ENCODE data around the gene MID1. TPM values are rescaled to one million over a fixed set of nuclear protein-coding genes. Genes with fewer than 3 reads are reported as not detected.

MID1 gene
- total RNA-seq, 4 donors from 2014 or later, result 0.91 to 1.9 (median 1.8) TPM

DNA sequence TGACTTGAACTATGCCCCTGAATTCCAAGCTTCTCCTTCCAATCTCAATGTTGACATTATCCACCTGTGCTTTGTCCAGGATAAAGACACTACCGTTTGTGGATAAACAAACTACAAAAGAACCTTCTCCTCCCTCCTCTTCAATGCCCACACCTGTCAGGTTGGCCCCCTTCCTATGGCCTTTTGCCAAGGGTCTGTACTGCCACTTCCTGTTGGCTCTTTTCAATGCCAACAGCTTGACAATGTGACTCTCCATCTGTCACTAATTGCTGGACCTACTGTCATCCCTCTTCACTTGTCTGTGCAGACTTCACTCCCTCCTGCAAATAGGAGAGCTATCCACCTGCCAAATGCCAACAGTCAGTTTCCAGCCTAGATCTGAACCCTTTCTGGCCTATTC is 35.8 kb upstream of the MID1 start:
- Histone ChIP-seq H3K27ac (no peak overlapping the region), H3K36me3 (no peaks in the 10 kb centered on the region), H3K4me1 (no peaks in the 10 kb centered on the region), H3K9me3 (no peaks in the 10 kb centered on the region), H3K27me3 (no peaks in the 10 kb centered on the region), H3K4me3 (no peak overlapping the region)
- DNase-seq (no peak), ATAC-seq (no peak)
- no peak for TF ChIP-seq POLR2A (IDR thresholded peaks at IDR 0.05)
- TF ChIP-seq, protein P1, sequence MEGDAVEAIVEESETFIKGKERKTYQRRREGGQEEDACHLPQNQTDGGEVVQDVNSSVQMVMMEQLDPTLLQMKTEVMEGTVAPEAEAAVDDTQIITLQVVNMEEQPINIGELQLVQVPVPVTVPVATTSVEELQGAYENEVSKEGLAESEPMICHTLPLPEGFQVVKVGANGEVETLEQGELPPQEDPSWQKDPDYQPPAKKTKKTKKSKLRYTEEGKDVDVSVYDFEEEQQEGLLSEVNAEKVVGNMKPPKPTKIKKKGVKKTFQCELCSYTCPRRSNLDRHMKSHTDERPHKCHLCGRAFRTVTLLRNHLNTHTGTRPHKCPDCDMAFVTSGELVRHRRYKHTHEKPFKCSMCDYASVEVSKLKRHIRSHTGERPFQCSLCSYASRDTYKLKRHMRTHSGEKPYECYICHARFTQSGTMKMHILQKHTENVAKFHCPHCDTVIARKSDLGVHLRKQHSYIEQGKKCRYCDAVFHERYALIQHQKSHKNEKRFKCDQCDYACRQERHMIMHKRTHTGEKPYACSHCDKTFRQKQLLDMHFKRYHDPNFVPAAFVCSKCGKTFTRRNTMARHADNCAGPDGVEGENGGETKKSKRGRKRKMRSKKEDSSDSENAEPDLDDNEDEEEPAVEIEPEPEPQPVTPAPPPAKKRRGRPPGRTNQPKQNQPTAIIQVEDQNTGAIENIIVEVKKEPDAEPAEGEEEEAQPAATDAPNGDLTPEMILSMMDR (IDR thresholded peaks at IDR 0.05 in 4 of 5, conservative IDR thresholded peaks at IDR 0.05 in 1 of 5), result no peak
- in situ Hi-C loops (cut with MboI; ENCODE audit: low sequenced_read_pairs in 4 of 4), result no loop called here
- intact Hi-C loops (cut with DNase I; ENCODE audit: low total_unique reads), result no loop called here

GRCh38 chrX:10654960-10655359 is 34.6 kb upstream of the MID1 start:
- DNase-seq, result no peak
- no peaks in the 10 kb centered on the region for H3K27me3 ChIP-seq
- intact Hi-C loops (cut with DNase I; ENCODE audit: low total_unique reads), result no loop called here
- TF ChIP-seq, protein P1 (IDR thresholded peaks at IDR 0.05 in 4 of 5, conservative IDR thresholded peaks at IDR 0.05 in 1 of 5), result no peak
- TF ChIP-seq POLR2A (IDR thresholded peaks at IDR 0.05), result no peak
- no peaks in the 10 kb centered on the region for H3K9me3 ChIP-seq
- no peak for ATAC-seq
- H3K36me3 ChIP-seq, result no peaks in the 10 kb centered on the region
- no peak overlapping the region for H3K4me3 ChIP-seq
- in situ Hi-C loops (cut with MboI; ENCODE audit: low sequenced_read_pairs in 4 of 4), result no loop called here
- H3K4me1 ChIP-seq, result no peaks in the 10 kb centered on the region
- H3K27ac ChIP-seq, result no peak overlapping the region

DNA sequence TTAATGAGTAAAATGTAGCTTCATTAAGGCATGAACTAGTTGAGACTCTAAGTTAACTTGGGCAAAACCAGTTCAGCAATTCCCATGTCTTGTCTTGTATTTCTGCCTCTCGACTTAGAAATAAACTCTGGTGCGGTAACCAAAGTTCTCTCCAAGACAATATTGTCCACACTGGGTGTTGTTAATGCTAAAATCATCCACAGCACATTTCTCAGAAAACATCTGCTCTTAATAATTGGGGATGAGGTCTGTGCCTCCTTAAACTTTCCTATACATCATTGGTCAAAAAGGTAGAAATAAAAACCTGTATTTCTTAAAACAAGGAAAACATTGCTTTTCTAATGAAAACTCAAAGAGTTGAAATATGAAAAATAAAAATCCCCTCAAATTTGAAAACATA is 32.9 kb upstream of the MID1 start:
- TF ChIP-seq POLR2A (IDR thresholded peaks at IDR 0.05), result no peak
- TF ChIP-seq, protein P1 (IDR thresholded peaks at IDR 0.05 in 4 of 5, conservative IDR thresholded peaks at IDR 0.05 in 1 of 5), result no peak
- Histone ChIP-seq H3K9me3 (no peaks in the 10 kb centered on the region), H3K27me3 (no peaks in the 10 kb centered on the region), H3K36me3 (no peaks in the 10 kb centered on the region), H3K4me1 (no peaks in the 10 kb centered on the region), H3K27ac (no peak overlapping the region), H3K4me3 (no peak overlapping the region)
- DNase-seq (no peak), ATAC-seq (no peak)
- intact Hi-C loops (cut with DNase I; ENCODE audit: low total_unique reads) (no loop called here), in situ Hi-C loops (cut with MboI; ENCODE audit: low sequenced_read_pairs in 4 of 4) (no loop called here)

GRCh38 chrX:10649265-10649664 is 28.9 kb upstream of the MID1 start:
- Histone ChIP-seq H3K27me3 (peaks cover 0 to under 1% (median 0%) of the 10 kb centered on the region in 3 donors), H3K9me3 (no peaks in the 10 kb centered on the region), H3K36me3 (no peaks in the 10 kb centered on the region), H3K4me1 (no peaks in the 10 kb centered on the region), H3K27ac (no peak overlapping the region), H3K4me3 (no peak overlapping the region)
- in situ Hi-C loops (cut with MboI; ENCODE audit: low sequenced_read_pairs in 4 of 4) (no loop called here), intact Hi-C loops (cut with DNase I; ENCODE audit: low total_unique reads) (no loop called here)
- ATAC-seq (no peak), DNase-seq (no peak)
- no peak for TF ChIP-seq POLR2A (IDR thresholded peaks at IDR 0.05)
- TF ChIP-seq, protein P1 (IDR thresholded peaks at IDR 0.05 in 4 of 5, conservative IDR thresholded peaks at IDR 0.05 in 1 of 5), result no peak

DNA sequence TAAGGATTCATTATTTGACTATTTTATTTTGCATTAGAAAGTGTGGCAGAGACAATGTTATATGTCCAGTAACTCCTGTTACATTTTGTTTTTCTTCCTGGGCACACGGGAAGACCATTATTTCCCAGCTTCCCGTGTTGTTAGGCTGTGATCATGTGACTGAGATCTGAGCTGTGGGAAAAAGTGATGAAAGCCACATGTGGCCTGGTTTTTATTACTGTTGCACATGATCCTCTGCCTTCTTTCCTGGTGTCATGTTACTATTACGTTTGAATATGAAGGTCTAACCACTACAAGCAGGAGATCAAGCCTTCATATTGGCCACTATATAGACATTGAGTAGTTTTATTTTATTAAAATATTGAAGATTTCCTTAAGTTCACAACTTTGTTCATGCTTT is 28.2 kb upstream of the MID1 start:
- in situ Hi-C loops (cut with MboI; ENCODE audit: low sequenced_read_pairs in 4 of 4) (no loop called here), intact Hi-C loops (cut with DNase I; ENCODE audit: low total_unique reads) (no loop called here)
- TF ChIP-seq POLR2A (IDR thresholded peaks at IDR 0.05), result no peak
- Histone ChIP-seq H3K27ac (no peak overlapping the region), H3K27me3 (peaks cover 0 to 3% (median 0%) of the 10 kb centered on the region in 3 donors), H3K4me3 (no peak overlapping the region), H3K4me1 (no peaks in the 10 kb centered on the region), H3K9me3 (no peaks in the 10 kb centered on the region), H3K36me3 (no peaks in the 10 kb centered on the region)
- ATAC-seq (no peak), DNase-seq (no peak)

Data from gastrocnemius medialis (tissue), 4 donors.